Measurements from ENCODE around the gene SNRPB.

Gene SNRPB

DNA sequence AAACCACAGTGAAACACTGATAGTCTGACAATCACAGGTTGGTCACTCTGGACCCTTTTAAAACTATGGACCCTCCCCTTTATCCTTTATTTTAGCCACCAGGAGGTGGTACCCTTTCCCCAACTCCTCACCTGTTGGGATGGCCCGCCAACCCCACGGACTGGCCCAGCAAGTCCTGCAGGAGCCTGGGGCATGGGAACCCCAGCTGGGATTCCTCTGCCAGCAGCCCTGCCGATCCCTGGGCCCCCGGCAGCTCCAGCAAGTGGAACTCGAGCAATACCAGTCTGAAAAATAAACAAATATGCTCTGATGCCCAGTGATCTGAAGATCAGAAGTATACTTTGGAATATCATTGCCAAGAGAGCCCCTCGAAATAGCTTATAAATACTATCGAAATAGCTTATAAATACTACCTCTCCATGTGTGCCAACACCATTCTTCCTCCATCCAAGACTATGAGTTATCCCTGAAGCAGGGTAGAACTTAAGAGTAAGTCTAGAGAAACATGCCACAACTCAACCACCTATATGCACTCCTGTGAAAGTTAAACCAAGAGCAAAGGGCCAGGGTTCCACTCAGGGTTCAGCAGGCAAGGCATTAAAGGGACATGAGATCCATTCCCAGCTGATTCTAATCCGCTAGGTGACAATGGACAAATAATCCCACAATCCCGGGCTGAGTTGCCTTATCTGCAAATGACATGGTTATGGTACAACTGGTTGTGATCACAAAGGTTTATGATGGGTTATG is 6.8 kb downstream of the SNRPB start:
- Histone ChIP-seq H3K9me3 (no peaks in the 10 kb centered on the region), H3K4me1 (no peaks in the 10 kb centered on the region), H3K36me3 (replicated peaks) (peaks cover 93% of the 10 kb centered on the region), H3K27me3 (ENCODE audit: low read depth) (no peaks in the 10 kb centered on the region), H3K4me3 (no peak overlapping the region)
- in situ Hi-C loops (cut with MboI; ENCODE audit: low sequenced_read_pairs): no loop called here
- no peak for DNase-seq (ENCODE audit: low spot score in 2 of 2)

DNA sequence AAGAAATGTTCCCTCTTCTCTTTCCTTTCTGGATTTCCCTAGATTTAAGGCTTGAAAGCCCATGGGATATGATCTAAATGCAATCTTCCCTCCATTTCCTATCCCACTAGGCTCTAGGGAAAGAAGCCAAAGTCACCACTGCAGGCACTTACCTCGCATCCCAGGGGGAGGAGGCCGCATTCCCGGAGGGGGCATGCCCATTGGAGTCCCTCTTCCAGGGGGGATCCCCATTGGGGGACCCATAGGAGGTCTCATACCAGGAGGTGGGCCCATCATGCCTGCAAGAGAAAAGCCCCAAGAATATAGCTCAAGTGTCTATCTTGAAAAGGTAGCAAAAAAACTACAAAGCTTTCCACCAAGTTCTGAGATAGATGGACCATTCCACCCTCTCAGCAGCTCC is 8.1 kb downstream of the SNRPB start:
- peaks cover 81% of the 10 kb centered on the region for H3K36me3 ChIP-seq (replicated peaks)
- H3K4me3 ChIP-seq: no peak overlapping the region
- no peaks in the 10 kb centered on the region for H3K27me3 ChIP-seq (ENCODE audit: low read depth)
- DNase-seq (ENCODE audit: low spot score in 2 of 2): no peak
- in situ Hi-C loops (cut with MboI; ENCODE audit: low sequenced_read_pairs): no loop called here
- H3K4me1 ChIP-seq: no peaks in the 10 kb centered on the region
- no peaks in the 10 kb centered on the region for H3K9me3 ChIP-seq

DNA sequence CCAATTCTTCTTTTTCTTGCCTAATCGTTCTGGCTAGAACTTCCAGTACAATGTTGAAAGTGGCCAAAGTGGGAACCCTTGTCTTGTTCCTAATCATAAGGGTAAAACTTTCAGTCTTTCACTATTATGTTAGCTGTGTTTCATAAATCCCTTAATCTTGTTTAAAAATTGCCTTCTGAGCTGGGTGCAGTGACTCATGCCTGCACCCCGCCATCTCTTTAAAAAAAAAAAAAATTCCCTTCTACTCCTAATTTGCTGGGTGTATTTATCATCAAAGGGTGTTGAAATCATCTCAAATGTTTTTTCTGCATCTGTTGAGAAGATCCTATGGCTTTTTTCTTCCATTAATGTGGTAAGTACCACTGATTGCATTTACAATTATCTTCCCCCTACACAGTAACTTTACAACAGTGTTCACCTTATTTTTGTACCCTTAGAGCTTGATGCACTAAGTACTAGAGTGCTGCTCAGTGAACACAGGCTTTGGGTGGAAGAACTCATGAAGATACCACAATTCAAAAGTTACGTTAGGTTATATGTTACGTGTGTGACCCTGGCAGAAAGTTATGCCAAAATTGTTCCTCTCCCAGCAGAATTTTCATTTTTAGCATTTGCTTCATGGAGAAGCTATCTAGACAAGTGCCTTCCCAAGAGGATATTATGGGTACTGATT is 9.7 kb downstream of the SNRPB start:
- in situ Hi-C loops (cut with MboI; ENCODE audit: low sequenced_read_pairs): no loop called here
- Histone ChIP-seq H3K4me1 (no peaks in the 10 kb centered on the region), H3K4me3 (no peak overlapping the region), H3K27me3 (ENCODE audit: low read depth) (no peaks in the 10 kb centered on the region), H3K36me3 (replicated peaks) (peaks cover 68% of the 10 kb centered on the region), H3K9me3 (no peaks in the 10 kb centered on the region)
- no peak for DNase-seq (ENCODE audit: low spot score in 2 of 2)

DNA sequence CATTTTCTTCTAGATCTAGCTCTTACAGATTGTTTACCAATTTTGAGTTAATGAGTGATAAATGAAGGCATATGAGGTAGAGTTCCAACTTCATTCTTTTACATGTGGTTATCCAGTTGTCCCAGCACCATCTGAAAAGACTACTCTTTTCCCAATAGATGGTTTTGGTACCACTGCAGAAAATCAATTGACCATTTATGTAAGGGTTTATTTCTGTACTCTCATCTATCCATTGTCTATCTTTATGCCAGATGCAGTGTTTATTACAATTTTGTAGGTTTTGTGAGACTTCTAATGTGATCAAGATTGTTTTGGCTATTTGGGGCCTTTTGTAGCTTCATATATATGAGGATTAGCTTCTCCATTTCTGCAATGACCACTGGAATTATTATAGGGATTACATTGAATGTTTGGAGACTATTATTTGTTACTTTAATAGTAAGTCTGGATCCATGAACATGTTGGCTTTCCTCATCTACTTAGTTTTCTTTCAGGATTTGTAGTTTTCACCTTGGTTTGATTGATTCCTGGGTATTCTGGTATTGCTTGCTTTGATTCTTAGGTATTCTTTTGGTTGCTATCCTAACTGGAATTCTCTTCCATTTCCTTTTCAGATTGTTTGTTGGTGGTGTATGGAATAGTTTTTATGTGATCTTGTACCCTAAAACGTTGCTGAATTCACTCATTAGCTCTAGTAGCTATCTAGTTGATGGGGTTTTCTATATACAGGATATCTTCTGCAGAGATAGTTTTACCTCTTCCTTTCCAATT is 10.4 kb downstream of the SNRPB start:
- Histone ChIP-seq H3K4me1 (no peaks in the 10 kb centered on the region), H3K4me3 (no peak overlapping the region), H3K9me3 (no peaks in the 10 kb centered on the region), H3K27me3 (ENCODE audit: low read depth) (no peaks in the 10 kb centered on the region), H3K36me3 (replicated peaks) (peaks cover 60% of the 10 kb centered on the region)
- in situ Hi-C loops (cut with MboI; ENCODE audit: low sequenced_read_pairs): no loop called here
- no peak for DNase-seq (ENCODE audit: low spot score in 2 of 2)

DNA sequence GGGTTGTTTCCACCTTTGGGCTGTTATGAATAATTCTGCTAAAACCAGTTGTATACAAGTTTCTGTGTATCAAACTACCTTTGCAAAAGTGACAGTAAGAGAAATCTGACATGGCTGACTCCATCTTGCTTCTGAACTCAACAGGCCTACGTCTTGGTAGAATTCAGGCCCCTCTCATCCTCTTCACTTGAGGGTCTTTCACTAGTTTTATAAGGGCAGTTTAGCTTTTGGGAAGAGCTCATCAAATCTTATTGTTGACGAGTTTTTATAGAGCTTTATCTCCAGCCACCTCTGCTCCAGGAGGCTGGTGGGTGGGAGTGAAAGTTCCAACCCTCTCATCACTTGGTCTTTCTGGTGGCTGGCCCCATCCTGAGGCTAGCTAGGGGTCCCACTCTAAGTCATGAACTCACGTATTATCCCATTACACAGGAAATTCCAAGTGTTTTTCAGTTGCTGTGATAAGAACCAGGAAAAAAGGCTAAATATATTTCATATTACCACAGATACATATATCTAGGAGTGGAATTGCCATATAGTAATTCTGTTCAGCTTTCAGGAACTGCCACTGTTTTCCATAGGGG is 11.6 kb downstream of the SNRPB start:
- Histone ChIP-seq H3K36me3 (replicated peaks) (peaks cover 49% of the 10 kb centered on the region), H3K4me1 (no peaks in the 10 kb centered on the region), H3K9me3 (no peaks in the 10 kb centered on the region), H3K4me3 (no peak overlapping the region), H3K27me3 (ENCODE audit: low read depth) (no peaks in the 10 kb centered on the region)
- in situ Hi-C loops (cut with MboI; ENCODE audit: low sequenced_read_pairs): no loop called here
- no peak for DNase-seq (ENCODE audit: low spot score in 2 of 2)

DNA sequence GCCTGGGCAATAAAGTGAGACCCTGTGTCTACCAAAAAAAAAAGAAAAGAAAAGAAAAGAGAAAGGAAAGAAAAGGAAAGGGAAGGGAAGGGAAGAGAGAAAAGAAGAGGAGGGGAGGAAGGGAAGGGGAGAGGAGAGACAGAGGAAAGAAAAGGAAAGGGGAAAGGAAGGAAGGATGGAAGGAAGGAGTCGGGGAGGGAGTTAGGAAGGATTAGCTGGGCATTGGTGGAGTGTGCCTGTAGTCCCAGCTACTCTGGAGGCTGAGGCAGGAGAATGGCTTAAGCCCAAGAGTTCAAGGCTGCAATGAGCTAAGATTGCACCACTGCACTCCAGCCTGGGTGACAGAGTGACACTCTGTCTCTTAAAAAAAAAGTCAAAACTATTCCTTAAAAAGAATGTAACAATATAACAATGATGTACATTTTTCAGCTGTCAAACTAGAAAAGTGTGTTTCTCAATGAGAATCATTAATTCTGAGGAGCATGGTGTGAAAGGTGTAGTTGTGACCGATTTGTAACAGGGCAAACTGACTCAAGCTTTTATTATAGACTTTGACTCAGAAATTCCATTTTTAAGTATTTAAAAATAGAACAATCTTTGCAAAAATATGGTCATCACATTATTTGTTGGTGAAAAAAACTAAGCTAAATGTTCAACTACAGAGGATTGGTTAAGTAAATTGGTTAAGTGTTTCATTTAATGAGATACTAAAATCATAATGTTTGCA is 14.7 kb downstream of the SNRPB start:
- H3K27me3 ChIP-seq (ENCODE audit: low read depth): no peaks in the 10 kb centered on the region
- H3K36me3 ChIP-seq (replicated peaks): peaks cover 18% of the 10 kb centered on the region
- in situ Hi-C loops (cut with MboI; ENCODE audit: low sequenced_read_pairs): no loop called here
- no peaks in the 10 kb centered on the region for H3K4me1 ChIP-seq
- H3K4me3 ChIP-seq: no peak overlapping the region
- H3K9me3 ChIP-seq: no peaks in the 10 kb centered on the region
- no peak for DNase-seq (ENCODE audit: low spot score in 2 of 2)

DNA sequence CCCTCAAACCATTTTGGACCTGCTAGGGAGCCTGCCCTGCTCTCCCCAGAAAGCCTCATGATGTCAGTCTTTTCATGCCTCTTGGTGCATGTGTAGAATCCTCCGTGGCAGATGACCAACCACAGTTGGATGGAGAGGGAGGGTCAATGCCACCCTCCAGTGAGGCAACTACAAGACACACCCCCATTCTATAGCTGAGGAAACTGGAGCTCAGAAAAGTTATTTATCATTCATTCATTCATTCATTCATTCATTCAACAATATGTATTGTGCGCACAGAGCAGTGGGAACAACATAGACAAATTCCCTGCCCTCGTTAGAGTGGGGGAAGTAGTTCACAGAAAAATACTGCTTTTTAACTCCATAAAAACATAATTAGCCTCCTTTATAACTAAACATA is 16.8 kb downstream of the SNRPB start:
- no peaks in the 10 kb centered on the region for H3K27me3 ChIP-seq (ENCODE audit: low read depth)
- 0 out of 2 replicates have a peak, but pooled peaks cover 3% of the 10 kb centered on the region for H3K36me3 ChIP-seq (replicated peaks)
- H3K4me3 ChIP-seq: no peak overlapping the region
- in situ Hi-C loops (cut with MboI; ENCODE audit: low sequenced_read_pairs): no loop called here
- H3K4me1 ChIP-seq: no peaks in the 10 kb centered on the region
- H3K9me3 ChIP-seq: no peaks in the 10 kb centered on the region
- DNase-seq (ENCODE audit: low spot score in 2 of 2): no peak

DNA sequence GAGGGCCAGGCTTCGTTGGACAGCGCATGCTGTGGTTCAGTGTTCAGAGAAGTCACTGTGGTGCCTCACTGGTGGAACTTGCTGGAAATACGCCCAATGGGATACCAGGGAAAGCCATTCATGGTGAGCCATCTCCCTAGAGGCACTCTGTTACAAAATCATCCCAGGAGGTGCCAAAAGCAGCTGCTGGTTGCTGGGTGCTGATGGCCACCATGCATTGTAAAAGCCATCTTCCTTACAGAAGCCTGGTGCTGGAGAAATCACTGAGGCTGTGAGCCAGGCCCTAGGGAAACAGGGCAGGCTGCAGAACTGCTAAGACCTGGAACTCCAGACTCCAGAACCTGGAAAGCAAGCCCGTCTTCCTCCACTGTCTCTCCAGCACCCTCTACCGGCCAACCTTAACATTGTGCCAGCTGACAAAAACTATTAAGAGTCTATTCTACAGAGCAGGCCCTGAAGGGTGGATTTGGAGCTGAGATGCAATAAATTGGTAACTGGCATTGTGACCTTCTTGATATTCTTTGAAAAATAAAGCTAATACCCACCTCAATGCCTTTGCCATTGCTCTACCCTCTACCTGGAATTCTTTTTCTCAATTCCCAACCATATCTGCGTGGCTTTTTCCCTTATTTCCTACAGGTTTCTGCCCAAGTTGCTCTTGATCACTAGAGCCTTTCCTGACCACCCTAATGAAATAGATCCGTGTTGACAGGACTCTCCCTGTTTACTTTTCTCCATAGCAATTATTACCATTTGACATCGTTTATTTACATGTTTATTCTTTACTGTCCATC is 18.5 kb downstream of the SNRPB start:
- in situ Hi-C loops (cut with MboI; ENCODE audit: low sequenced_read_pairs): no loop called here
- H3K4me1 ChIP-seq: no peaks in the 10 kb centered on the region
- no peaks in the 10 kb centered on the region for H3K9me3 ChIP-seq
- H3K36me3 ChIP-seq (replicated peaks): 0 out of 2 replicates have a peak, but pooled peaks cover 2% of the 10 kb centered on the region
- H3K27me3 ChIP-seq (ENCODE audit: low read depth): no peaks in the 10 kb centered on the region
- H3K4me3 ChIP-seq: no peak overlapping the region
- DNase-seq (ENCODE audit: low spot score in 2 of 2): peak; percentile 65 to 90

DNA sequence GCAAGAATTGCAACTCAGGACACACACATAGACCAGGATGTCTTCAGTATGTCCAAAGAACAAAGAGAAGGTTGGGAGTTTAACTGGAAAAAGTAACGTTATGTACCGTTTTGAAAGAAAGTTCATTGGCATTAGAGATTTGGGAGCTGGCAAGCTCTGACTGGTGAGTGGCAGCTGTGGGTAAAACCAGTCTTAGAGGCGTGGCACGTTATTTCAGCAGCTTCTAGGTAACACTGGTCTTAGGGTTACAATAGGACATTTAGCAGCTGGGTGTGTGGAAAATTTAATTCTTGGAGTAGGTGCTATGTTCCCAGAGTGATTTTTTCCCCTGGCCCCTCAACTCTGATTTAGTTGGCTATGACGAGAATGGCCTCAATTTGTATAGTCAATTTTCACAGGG is 19.2 kb downstream of the SNRPB start:
- DNase-seq (ENCODE audit: low spot score in 2 of 2): no peak
- H3K36me3 ChIP-seq (replicated peaks): no peaks in the 10 kb centered on the region
- no peak overlapping the region for H3K4me3 ChIP-seq
- no peaks in the 10 kb centered on the region for H3K4me1 ChIP-seq
- no peaks in the 10 kb centered on the region for H3K9me3 ChIP-seq
- no peaks in the 10 kb centered on the region for H3K27me3 ChIP-seq (ENCODE audit: low read depth)
- in situ Hi-C loops (cut with MboI; ENCODE audit: low sequenced_read_pairs): no loop called here

DNA sequence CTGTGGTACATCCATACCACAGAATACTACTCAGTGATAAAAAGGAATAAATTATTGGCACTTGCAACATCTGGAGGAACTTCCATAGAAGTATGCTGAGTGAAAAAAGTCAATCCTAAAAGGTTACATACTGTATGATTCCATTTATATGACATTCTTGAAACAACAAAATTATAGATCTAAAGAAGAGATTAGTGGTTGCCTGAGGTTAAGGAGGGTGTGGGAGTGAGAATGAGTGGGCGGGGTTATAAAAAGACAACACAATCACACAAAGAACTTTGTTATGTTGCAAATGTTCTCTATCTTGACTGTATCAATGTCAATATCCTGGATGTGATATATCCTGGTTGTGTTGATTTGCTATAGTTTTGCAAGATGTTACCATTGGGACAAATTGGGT is 21.2 kb downstream of the SNRPB start:
- no peak overlapping the region for H3K4me3 ChIP-seq
- no peak for DNase-seq (ENCODE audit: low spot score in 2 of 2)
- H3K36me3 ChIP-seq (replicated peaks): no peaks in the 10 kb centered on the region
- in situ Hi-C loops (cut with MboI; ENCODE audit: low sequenced_read_pairs): loop anchor here (25.0 kb wide), 1 partner anchor 237 kb away; no protein-coding TSS in a partner anchor
- no peaks in the 10 kb centered on the region for H3K4me1 ChIP-seq
- no peaks in the 10 kb centered on the region for H3K9me3 ChIP-seq
- H3K27me3 ChIP-seq (ENCODE audit: low read depth): no peaks in the 10 kb centered on the region

DNA sequence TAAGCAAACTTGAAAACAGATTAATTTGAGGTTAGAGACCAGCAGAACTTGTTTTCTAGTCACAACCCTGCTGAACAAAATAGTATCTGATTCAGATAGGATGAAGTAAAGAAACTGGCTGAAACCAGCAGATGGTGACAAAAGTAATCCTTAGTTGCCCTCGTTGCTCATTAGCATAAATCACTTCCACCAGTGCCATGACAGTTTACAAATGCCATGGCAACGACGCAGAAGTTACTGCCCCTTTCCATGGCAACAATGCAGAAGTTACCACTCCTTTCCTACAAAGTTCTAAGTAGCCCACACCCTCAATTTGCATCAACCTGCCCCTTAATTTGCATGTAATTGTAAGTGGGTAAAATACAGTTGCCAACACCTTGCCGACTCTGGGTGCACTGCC is 23.7 kb downstream of the SNRPB start:
- Histone ChIP-seq H3K9me3 (no peaks in the 10 kb centered on the region), H3K4me3 (no peak overlapping the region), H3K4me1 (no peaks in the 10 kb centered on the region), H3K36me3 (replicated peaks) (no peaks in the 10 kb centered on the region), H3K27me3 (ENCODE audit: low read depth) (no peaks in the 10 kb centered on the region)
- DNase-seq (ENCODE audit: low spot score in 2 of 2): peak in 1 of 2 experiments; percentile 36
- in situ Hi-C loops (cut with MboI; ENCODE audit: low sequenced_read_pairs): loop anchor here (25.0 kb wide), 1 partner anchor 235 kb away; no protein-coding TSS in a partner anchor

DNA sequence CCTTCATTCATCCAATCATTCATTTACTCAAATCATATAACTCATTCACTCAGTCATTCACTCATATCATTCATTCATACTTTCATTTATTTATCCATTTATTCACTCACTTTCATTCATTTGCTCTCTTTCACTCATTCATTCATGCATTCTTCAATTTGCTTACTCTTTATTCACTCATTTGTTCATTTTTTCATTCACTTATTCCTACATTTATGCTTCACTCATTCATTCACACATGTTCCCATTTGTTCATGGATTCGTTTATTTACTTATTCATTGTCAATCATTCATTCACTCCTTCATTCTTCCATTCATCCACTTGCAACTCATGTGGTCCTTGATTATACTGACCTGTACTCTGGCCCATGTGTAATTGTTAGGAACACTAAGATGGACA is 39.4 kb downstream of the SNRPB start:
- in situ Hi-C loops (cut with MboI; ENCODE audit: low sequenced_read_pairs): loop anchor here (25.0 kb wide), 1 partner anchor 219 kb away; no protein-coding TSS in a partner anchor
- Histone ChIP-seq H3K4me3 (no peak overlapping the region), H3K27me3 (ENCODE audit: low read depth) (no peaks in the 10 kb centered on the region; the same call in 1 of the 2 replicates), H3K36me3 (replicated peaks) (no peaks in the 10 kb centered on the region), H3K4me1 (no peaks in the 10 kb centered on the region), H3K9me3 (no peaks in the 10 kb centered on the region)
- no peak for DNase-seq (ENCODE audit: low spot score in 2 of 2)

Measured in HAP-1 (cell line).